GM23338 (cell line): ENCODE data around the gene ATP12A. TPM values are rescaled to one million over a fixed set of nuclear protein-coding genes. Genes with fewer than 3 reads are reported as not detected.
A peak's percentile ranks its signal among the peaks of the same experiment; 100 is the strongest.

Experiments
- ATAC-seq: fragments of 200-7000 bp; cut with Tn5 transposase; 3 replicates; pipeline ENCODE4 v1.9.1; 2020
- DNase-seq: peaks from one replicate; pipeline ENCODE4 v3.0.0-alpha.2; 2015; ENCODE audit warnings: low spot score
- H2AFZ ChIP-seq: fragments of 200-600 bp; sonication (generic); 2 replicates; pipeline ENCODE4 v1.8.0; 2016; ENCODE audit warnings: antibody characterized with exemption, mild to moderate bottlenecking, moderate library complexity
- H3F3A ChIP-seq: fragments of 200-600 bp; sonication (generic); replicated peaks from 2 replicates; pipeline ENCODE4 v1.8.0; 2017; ENCODE audit warnings: antibody characterized with exemption, mixed run types, low read depth
- H3K27ac ChIP-seq: fragments of 200-600 bp; sonication (generic); 2 replicates; pipeline ENCODE4 v1.6.1; 2016; ENCODE audit warnings: low read depth
- H3K27me3 ChIP-seq: fragments of 200-600 bp; sonication (generic); 2 replicates; pipeline ENCODE4 v1.8.0; 2016; ENCODE audit warnings: mild to moderate bottlenecking, mixed run types, moderate library complexity; ENCODE audit not compliant: insufficient read depth
- H3K36me3 ChIP-seq: fragments of 200-600 bp; sonication (generic); 2 replicates; pipeline ENCODE4 v1.8.0; 2016; ENCODE audit warnings: mild to moderate bottlenecking; ENCODE audit not compliant: insufficient read depth
- H3K4me1 ChIP-seq: fragments of 200-600 bp; sonication (generic); 2 replicates; pipeline ENCODE4 v1.8.0; 2016; ENCODE audit warnings: mild to moderate bottlenecking, moderate library complexity; ENCODE audit not compliant: insufficient read depth
- H3K4me2 ChIP-seq: fragments of 200-600 bp; sonication (generic); 2 replicates; pipeline ENCODE4 v1.7.1; 2017; ENCODE audit warnings: mixed run types
- H3K4me3 ChIP-seq: fragments of 200-600 bp; sonication (generic); 2 replicates; pipeline ENCODE4 v1.6.1; 2016; ENCODE audit warnings: mixed run types
- H3K79me2 ChIP-seq: fragments of 200-600 bp; sonication (generic); replicated peaks from 2 replicates; pipeline ENCODE4 v1.8.0; 2017; ENCODE audit warnings: mild to moderate bottlenecking; ENCODE audit not compliant: insufficient read depth
- H3K9me2 ChIP-seq: fragments of 200-600 bp; sonication (generic); 2 replicates; pipeline ENCODE4 v1.8.0; 2017; ENCODE audit not compliant: insufficient read depth
- H4K20me1 ChIP-seq: fragments of 200-600 bp; sonication (generic); replicated peaks from 2 replicates; pipeline ENCODE4 v1.8.0; 2017; ENCODE audit warnings: mild to moderate bottlenecking; ENCODE audit not compliant: insufficient read depth
- H3K27ac Mint-ChIP-seq: 2 replicates; pipeline ENCODE4 v1.8.0; 2020; ENCODE audit warnings: inconsistent platforms, mild to moderate bottlenecking, moderate library complexity, mixed read lengths
- H3K27me3 Mint-ChIP-seq: 3 replicates; pipeline ENCODE4 v1.8.0; 2022; ENCODE audit warnings: low read depth, mild to moderate bottlenecking, moderate library complexity, mixed read lengths, inconsistent platforms; ENCODE audit not compliant: insufficient read depth, poor library complexity
- H3K36me3 Mint-ChIP-seq: 3 replicates; pipeline ENCODE4 v1.8.0; 2021; ENCODE audit warnings: low read depth, mild to moderate bottlenecking, inconsistent platforms, moderate library complexity, mixed read lengths
- H3K4me1 Mint-ChIP-seq: 3 replicates; pipeline ENCODE4 v1.8.0; 2020; ENCODE audit warnings: mild to moderate bottlenecking, inconsistent platforms, mixed read lengths
- H3K4me3 Mint-ChIP-seq: 3 replicates; pipeline ENCODE4 v1.8.0; 2021; ENCODE audit warnings: moderate library complexity, mild to moderate bottlenecking, inconsistent platforms, mixed read lengths
- H3K9me3 Mint-ChIP-seq: 3 replicates; pipeline ENCODE4 v1.8.0; 2020; ENCODE audit warnings: moderate library complexity, mild to moderate bottlenecking, inconsistent platforms, mixed read lengths
- CREB1 ChIP-seq: fragments of 250-450 bp; sonication (Bioruptor Pico); IDR thresholded peaks from 2 replicates; pipeline ENCODE4 v1.5.0; 2020; ENCODE audit warnings: low read depth, mild to moderate bottlenecking, moderate library complexity
- EZH2 ChIP-seq: fragments of 200-600 bp; sonication (generic); IDR thresholded peaks from one replicate; pipeline ENCODE4 v1.8.0; 2017; ENCODE audit warnings: antibody characterized with exemption, mild to moderate bottlenecking, low read depth; ENCODE audit not compliant: unreplicated experiment
- EZH2phosphoT487 ChIP-seq: fragments of 200-600 bp; sonication (generic); IDR thresholded peaks from one replicate; pipeline ENCODE4 v1.8.1; 2018; ENCODE audit warnings: antibody characterized with exemption; ENCODE audit not compliant: unreplicated experiment
- JUNB ChIP-seq: IDR thresholded peaks from one replicate; pipeline ENCODE4 v1.6.1; 2016; ENCODE audit warnings: antibody characterized with exemption; ENCODE audit not compliant: unreplicated experiment
- NANOG ChIP-seq: IDR thresholded peaks from 2 replicates; pipeline ENCODE4 v1.6.1; 2016; ENCODE audit warnings: antibody characterized with exemption, borderline replicate concordance
- POLR2AphosphoS5 ChIP-seq: IDR thresholded peaks from 2 replicates; pipeline ENCODE4 v1.6.1; 2016; ENCODE audit warnings: antibody characterized with exemption, low read depth
- STAT1 ChIP-seq: IDR thresholded peaks from one replicate; pipeline ENCODE4 v1.6.1; 2016; ENCODE audit warnings: antibody characterized with exemption; ENCODE audit not compliant: unreplicated experiment
- ZNF114 ChIP-seq: fragments of 250-450 bp; sonication (Bioruptor Pico); IDR thresholded peaks from 2 replicates; pipeline ENCODE4 v1.5.0; 2020; ENCODE audit warnings: mild to moderate bottlenecking, moderate library complexity
- ZNF331 ChIP-seq: fragments of 250-450 bp; sonication (Bioruptor Pico); IDR thresholded peaks from 2 replicates; pipeline ENCODE4 v1.5.0; 2020; ENCODE audit warnings: low read depth, mild to moderate bottlenecking, moderate library complexity
- ZNF462 ChIP-seq: fragments of 250-450 bp; sonication (Bioruptor Pico); IDR thresholded peaks from 2 replicates; pipeline ENCODE4 v1.5.0; 2020; ENCODE audit warnings: mild to moderate bottlenecking, moderate library complexity
- polyA plus RNA-seq: library from polyadenylated mRNA; unstranded; fragments of >200 nt; fragmentation: Nextera tagmentation; extraction: Ambion mirVana; gene quantifications from 2 replicates; pipeline ENCODE4 v1.2.1, GENCODE V29; 2016
- total RNA-seq: library from RNA; depleted of rRNA; stranded (reverse); fragments of >200 nt; shearing (Covaris generic); gene quantifications from 2 replicates; pipeline ENCODE4 v1.2.3, GENCODE V29; 2014
- TF ChIP-seq, protein P1 (sequence below): IDR thresholded peaks from one replicate; pipeline ENCODE4 v1.6.1; 2018; ENCODE audit warnings: antibody characterized with exemption; ENCODE audit not compliant: unreplicated experiment
- TF ChIP-seq, protein P2 (sequence below): IDR thresholded peaks from 2 replicates; pipeline ENCODE4 v1.6.1; 2016; ENCODE audit warnings: antibody characterized with exemption

The ATP12A gene
- total and polyA plus RNA-seq, 2 experiments from 2014 or later = 0.40 to 1.0 TPM

DNA sequence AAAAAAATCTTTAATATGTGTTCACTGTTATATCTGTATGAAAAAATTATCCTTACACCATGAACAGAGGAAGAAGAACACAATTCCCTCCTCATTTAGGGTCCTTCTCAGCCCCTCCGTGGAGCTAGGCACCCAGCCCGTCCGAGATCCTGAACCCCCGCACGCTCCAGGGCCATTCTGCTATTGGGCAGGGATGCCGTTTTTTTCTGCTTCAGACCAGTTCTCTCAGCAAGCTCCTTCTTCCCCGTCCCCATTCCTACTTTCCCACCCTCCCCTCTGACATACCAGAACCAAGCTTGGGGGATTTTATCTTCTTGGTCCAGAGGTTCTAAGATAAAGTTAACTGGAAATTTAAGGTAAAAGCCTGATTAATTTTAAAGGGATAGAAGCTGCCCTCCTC lies 36.2 kb downstream of the ATP12A start:
- H3K79me2 ChIP-seq = no peaks in the 10 kb centered on the region
- H3K27ac Mint-ChIP-seq = peak overlapping the region; percentile 82
- peak; percentile 79 for ATAC-seq

More for the DNA sequence above, 36.2 kb downstream of the ATP12A start:
- Histone ChIP-seq H3K27me3 (no peaks in the 10 kb centered on the region), H3K9me2 (no peaks in the 10 kb centered on the region), H3F3A (no peaks in the 10 kb centered on the region), H3K36me3 (no peaks in the 10 kb centered on the region), H3K4me2 (peak overlapping the region; percentile 47; the same call in 1 of the 2 replicates), H3K4me1 (peaks cover 9% of the 10 kb centered on the region), H3K27ac (peak overlapping the region; percentile 16; the same call in 1 of the 2 replicates), H3K4me3 (peak overlapping the region; percentile 6; the same call in 1 of the 2 replicates), H2AFZ (no peak overlapping the region), H4K20me1 (no peaks in the 10 kb centered on the region)
- Mint-ChIP-seq H3K27me3 (peaks cover 13% of the 10 kb centered on the region), H3K36me3 (no peaks in the 10 kb centered on the region), H3K9me3 (no peaks in the 10 kb centered on the region; the same call in 2 of the 3 replicates), H3K4me1 (peaks cover 25% of the 10 kb centered on the region), H3K4me3 (peak overlapping the region; percentile 55)
- TF ChIP-seq NANOG = no peak
- no peak for TF ChIP-seq POLR2AphosphoS5
- TF ChIP-seq, protein P1, sequence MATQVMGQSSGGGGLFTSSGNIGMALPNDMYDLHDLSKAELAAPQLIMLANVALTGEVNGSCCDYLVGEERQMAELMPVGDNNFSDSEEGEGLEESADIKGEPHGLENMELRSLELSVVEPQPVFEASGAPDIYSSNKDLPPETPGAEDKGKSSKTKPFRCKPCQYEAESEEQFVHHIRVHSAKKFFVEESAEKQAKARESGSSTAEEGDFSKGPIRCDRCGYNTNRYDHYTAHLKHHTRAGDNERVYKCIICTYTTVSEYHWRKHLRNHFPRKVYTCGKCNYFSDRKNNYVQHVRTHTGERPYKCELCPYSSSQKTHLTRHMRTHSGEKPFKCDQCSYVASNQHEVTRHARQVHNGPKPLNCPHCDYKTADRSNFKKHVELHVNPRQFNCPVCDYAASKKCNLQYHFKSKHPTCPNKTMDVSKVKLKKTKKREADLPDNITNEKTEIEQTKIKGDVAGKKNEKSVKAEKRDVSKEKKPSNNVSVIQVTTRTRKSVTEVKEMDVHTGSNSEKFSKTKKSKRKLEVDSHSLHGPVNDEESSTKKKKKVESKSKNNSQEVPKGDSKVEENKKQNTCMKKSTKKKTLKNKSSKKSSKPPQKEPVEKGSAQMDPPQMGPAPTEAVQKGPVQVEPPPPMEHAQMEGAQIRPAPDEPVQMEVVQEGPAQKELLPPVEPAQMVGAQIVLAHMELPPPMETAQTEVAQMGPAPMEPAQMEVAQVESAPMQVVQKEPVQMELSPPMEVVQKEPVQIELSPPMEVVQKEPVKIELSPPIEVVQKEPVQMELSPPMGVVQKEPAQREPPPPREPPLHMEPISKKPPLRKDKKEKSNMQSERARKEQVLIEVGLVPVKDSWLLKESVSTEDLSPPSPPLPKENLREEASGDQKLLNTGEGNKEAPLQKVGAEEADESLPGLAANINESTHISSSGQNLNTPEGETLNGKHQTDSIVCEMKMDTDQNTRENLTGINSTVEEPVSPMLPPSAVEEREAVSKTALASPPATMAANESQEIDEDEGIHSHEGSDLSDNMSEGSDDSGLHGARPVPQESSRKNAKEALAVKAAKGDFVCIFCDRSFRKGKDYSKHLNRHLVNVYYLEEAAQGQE = no peak
- no peak for TF ChIP-seq ZNF114 (CRISPR knock-in tag)
- TF ChIP-seq EZH2 = no peak
- no peak for TF ChIP-seq EZH2phosphoT487
- TF ChIP-seq, protein P2, sequence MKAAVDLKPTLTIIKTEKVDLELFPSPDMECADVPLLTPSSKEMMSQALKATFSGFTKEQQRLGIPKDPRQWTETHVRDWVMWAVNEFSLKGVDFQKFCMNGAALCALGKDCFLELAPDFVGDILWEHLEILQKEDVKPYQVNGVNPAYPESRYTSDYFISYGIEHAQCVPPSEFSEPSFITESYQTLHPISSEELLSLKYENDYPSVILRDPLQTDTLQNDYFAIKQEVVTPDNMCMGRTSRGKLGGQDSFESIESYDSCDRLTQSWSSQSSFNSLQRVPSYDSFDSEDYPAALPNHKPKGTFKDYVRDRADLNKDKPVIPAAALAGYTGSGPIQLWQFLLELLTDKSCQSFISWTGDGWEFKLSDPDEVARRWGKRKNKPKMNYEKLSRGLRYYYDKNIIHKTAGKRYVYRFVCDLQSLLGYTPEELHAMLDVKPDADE = no peak
- no peak for TF ChIP-seq JUNB
- TF ChIP-seq ZNF462 (CRISPR knock-in tag) = no peak
- TF ChIP-seq ZNF331 (CRISPR knock-in tag) = no peak
- TF ChIP-seq STAT1 = no peak
- no peak for TF ChIP-seq CREB1 (CRISPR knock-in tag)
- peak; percentile 46 for DNase-seq
